ENCODE data around the gene EVC. TPM values are rescaled to one million over a fixed set of nuclear protein-coding genes. Genes with fewer than 3 reads are reported as not detected.

EVC gene
- total and polyA plus RNA-seq, 2 of the 4 experiments (the other 2 are of a cell fraction), result 16.8 to 18.9 TPM

GRCh38 chr4:5804656-5805055, 93.7 kb downstream of the EVC start:
- H3K27ac ChIP-seq (ENCODE audit: insufficient read depth, low read length), result no peak overlapping the region
- intact Hi-C loops (cut with micrococcal nuclease) (no loop called here), dilution Hi-C loops (cut with HindIII; ENCODE audit: low sequenced_read_pairs, unreplicated experiment) (no loop called here), in situ Hi-C loops (cut with MboI; ENCODE audit: low sequenced_read_pairs) (no loop called here)
- H2BK120ac ChIP-seq (ENCODE audit: low read depth, low read length), result no peak overlapping the region
- no peak overlapping the region for H2AFZ ChIP-seq (replicated peaks; ENCODE audit: low read length, poor library complexity)
- no peak overlapping the region for H3K23ac ChIP-seq (ENCODE audit: low read depth, low read length)
- H4K91ac ChIP-seq (ENCODE audit: insufficient read depth, low read depth, low read length), result no peak overlapping the region
- H3K79me1 ChIP-seq (ENCODE audit: low read depth in 1 of 2, low read length in 2 of 2), result no peaks in the 10 kb centered on the region
- no peaks in the 10 kb centered on the region for H3K27me3 ChIP-seq (ENCODE audit: control insufficient read depth, insufficient read depth, low read length)
- peaks cover 3% of the 10 kb centered on the region; the same call in 1 of the 2 replicates for H3K4me1 ChIP-seq (ENCODE audit: control insufficient read depth, insufficient read depth, low read length)
- no peak overlapping the region for H2BK20ac ChIP-seq (ENCODE audit: low read depth, low read length)
- H4K20me1 ChIP-seq (ENCODE audit: insufficient read depth, low read length), result 0 out of 2 replicates have a peak, but pooled peaks cover 5% of the 10 kb centered on the region
- H3K14ac ChIP-seq (replicated peaks; ENCODE audit: low read depth, low read length), result no peak overlapping the region
- no peak overlapping the region for H3K9ac ChIP-seq (ENCODE audit: low read depth, low read length)
- H3K4me2 ChIP-seq (ENCODE audit: low read depth, low read length), result no peak overlapping the region
- H3K18ac ChIP-seq (ENCODE audit: low read depth, low read length), result no peak overlapping the region
- WGBS, 2 experiments (ENCODE audit: extremely low coverage in 2 of 2, insufficient read length in 1 of 2), result 97% methylated on average over 5 of the region's 14 CpGs; no CpG with 5 or more reads in 1 of the 2 experiments
- no peak overlapping the region for H2AK5ac ChIP-seq (ENCODE audit: low read depth, low read length)
- H4K8ac ChIP-seq (ENCODE audit: low read depth in 2 of 2, low read length in 2 of 2), result no peak overlapping the region
- no peak overlapping the region for H3K56ac ChIP-seq (ENCODE audit: extremely low read depth, insufficient read depth, low read length)
- no peak overlapping the region for H3K4me3 ChIP-seq (ENCODE audit: insufficient read depth, low read depth, low read length)
- H3K9me3 ChIP-seq (ENCODE audit: control insufficient read depth, insufficient read depth, low read length), result no peaks in the 10 kb centered on the region
- peaks cover 64% of the 10 kb centered on the region for H3K36me3 ChIP-seq (ENCODE audit: control insufficient read depth, insufficient read depth, low read length)
- TF ChIP-seq MAZ (IDR thresholded peaks at IDR 0.05; ENCODE audit: borderline replicate concordance, low read depth, low read length) (no peak), CHD1 (IDR thresholded peaks at IDR 0.05; ENCODE audit: low read depth, low read length) (no peak), USF2 (IDR thresholded peaks at IDR 0.05; ENCODE audit: low read depth, low read length) (no peak), CTCF (conservative IDR thresholded peaks at IDR 0.05; ENCODE audit: low read depth, low read length) (no peak)
- DNase-seq (no peak), ATAC-seq (ENCODE audit: low read depth) (no peak)
- H4K5ac ChIP-seq (ENCODE audit: low read depth, low read length), result no peak overlapping the region
- BruUV-seq (replicated peaks), result no TSS peak
- no peak overlapping the region for H3K4ac ChIP-seq (ENCODE audit: low read depth, low read length)
- POLR2A ChIA-PET (ENCODE audit: unreplicated experiment), result no interaction called here
- H2AK9ac ChIP-seq (replicated peaks; ENCODE audit: low read depth, low read length, poor library complexity), result no peak overlapping the region
- H3K9me1 ChIP-seq (ENCODE audit: insufficient read depth, low read length), result peaks cover 5% of the 10 kb centered on the region; the same call in 1 of the 2 replicates
- no peak overlapping the region for H2BK5ac ChIP-seq (ENCODE audit: low read depth, low read length, poor library complexity, severe bottlenecking)
- CTCF ChIA-PET, result interaction anchor here (0.5 kb wide), 1 partner anchor 17 kb away, joined by 3 read pairs; no protein-coding TSS in a partner anchor
- H2BK15ac ChIP-seq (ENCODE audit: low read depth, low read length), result no peak overlapping the region

All from IMR-90 (cell line).